HepG2 (cell line): ENCODE data around the gene GART. TPM values are rescaled to one million over a fixed set of nuclear protein-coding genes. Genes with fewer than 3 reads are reported as not detected.

Source experiments
- ATF7-NPFF ChIP-seq: sonication (generic); formaldehyde crosslinking; IDR thresholded peaks from 2 replicates; pipeline ENCODE4 v1.8.1; 2023; ENCODE audit warnings: mild to moderate bottlenecking, low read depth, missing genetic modification reagents, moderate library complexity
- CREM ChIP-seq, 2 experiments: sonication (generic) in 1 of 2; formaldehyde crosslinking in 1 of 2; IDR thresholded peaks; 2 replicates each; pipeline versions ENCODE4 v1.4.0 to v1.6.1; 2016 to 2020; ENCODE audit warnings: antibody characterized with exemption in 1 of 2, mild to moderate bottlenecking in 1 of 2, missing genetic modification reagents in 1 of 2
- HDAC2 ChIP-seq: sonication (generic); formaldehyde crosslinking; IDR thresholded peaks from 2 replicates; pipeline ENCODE4 v1.4.0; 2020; ENCODE audit warnings: missing genetic modification reagents
- HHEX ChIP-seq: IDR thresholded peaks from 2 replicates; pipeline ENCODE4 v1.6.1; 2016; ENCODE audit warnings: control low read depth
- HIVEP1 ChIP-seq: sonication (generic); formaldehyde crosslinking; IDR thresholded peaks from 2 replicates; pipeline ENCODE4 v1.4.0; 2020; ENCODE audit warnings: mild to moderate bottlenecking, missing genetic modification reagents
- KDM5A ChIP-seq: fragments of 200-600 bp; sonication (generic); IDR thresholded peaks from 2 replicates; pipeline ENCODE4 v1.7.0; 2018; ENCODE audit warnings: antibody characterized with exemption, mild to moderate bottlenecking, low read length, borderline replicate concordance
- MTA1 ChIP-seq: sonication (generic); formaldehyde crosslinking; IDR thresholded peaks from 2 replicates; pipeline ENCODE4 v1.4.0; 2020; ENCODE audit warnings: missing genetic modification reagents, mild to moderate bottlenecking, borderline replicate concordance
- TAF1 ChIP-seq: sonication (generic); formaldehyde crosslinking; IDR thresholded peaks from 2 replicates; pipeline ENCODE4 v1.4.0; 2020; ENCODE audit warnings: missing genetic modification reagents
- TMF1 ChIP-seq: sonication (generic); formaldehyde crosslinking; IDR thresholded peaks from 2 replicates; pipeline ENCODE4 v1.8.1; 2022; ENCODE audit warnings: low read depth, missing genetic modification reagents
- ZFP41 ChIP-seq: sonication (generic); formaldehyde crosslinking; IDR thresholded peaks from 2 replicates; pipeline ENCODE4 v1.4.0; 2020; ENCODE audit warnings: mild to moderate bottlenecking, missing genetic modification reagents, borderline replicate concordance
- ZKSCAN5 ChIP-seq: sonication (generic); formaldehyde crosslinking; IDR thresholded peaks from 2 replicates; pipeline ENCODE4 v1.5.1; 2020; ENCODE audit warnings: mild to moderate bottlenecking, missing genetic modification reagents
- ZNF577 ChIP-seq: sonication (generic); formaldehyde crosslinking; IDR thresholded peaks from 2 replicates; pipeline ENCODE4 v1.4.0; 2020; ENCODE audit warnings: mild to moderate bottlenecking, low read depth, missing genetic modification reagents, borderline replicate concordance
- ZNF737 ChIP-seq: sonication (generic); formaldehyde crosslinking; IDR thresholded peaks from 2 replicates; pipeline ENCODE4 v1.5.0; 2020; ENCODE audit warnings: missing genetic modification reagents, mild to moderate bottlenecking, borderline replicate concordance
- ZNF773 ChIP-seq: sonication (generic); formaldehyde crosslinking; IDR thresholded peaks from 2 replicates; pipeline ENCODE4 v1.4.0; 2020; ENCODE audit warnings: missing genetic modification reagents, borderline replicate concordance
- ZNF879 ChIP-seq: sonication (generic); formaldehyde crosslinking; IDR thresholded peaks from 2 replicates; pipeline ENCODE4 v1.8.1; 2023; ENCODE audit warnings: missing genetic modification reagents
- polyA plus RNA-seq, 8 experiments: library from polyadenylated mRNA; depleted of rRNA in 3 of 8; stranded (reverse) in 7 of 8; unstranded in 1 of 8; fragments of >200 nt; fragmentation: Illumina TruSeq in 4 of 8; extraction: Trizol in 4 of 8; gene quantifications; 2 replicates each; pipeline versions ENCODE4 v1.2.1 to v1.2.3, GENCODE V29; 2011 to 2016; ENCODE audit warnings: low read depth in 4 of 8, missing spikeins in 1 of 8, mixed read lengths in 1 of 8; ENCODE audit not compliant: insufficient read depth in 1 of 8
- total RNA-seq, 5 experiments: library from RNA; depleted of rRNA; stranded (reverse); fragments of >200 nt; fragmentation: Illumina TruSeq; extraction: Trizol; gene quantifications; 2 replicates each; pipeline ENCODE4 v1.2.3, GENCODE V29; 2016; ENCODE audit warnings: low read depth in 1 of 5
- TF ChIP-seq, protein P1 (sequence below): sonication (generic); formaldehyde crosslinking; IDR thresholded peaks from 2 replicates; pipeline ENCODE4 v1.4.0; 2020; ENCODE audit warnings: mild to moderate bottlenecking, missing genetic modification reagents
- TF ChIP-seq, protein P2 (sequence below): sonication (generic); formaldehyde crosslinking; IDR thresholded peaks from 2 replicates; pipeline ENCODE4 v1.4.0; 2020; ENCODE audit warnings: mild to moderate bottlenecking, missing genetic modification reagents
- TF ChIP-seq, protein P3 (sequence below): fragments of 450-650 bp; IDR thresholded peaks from 2 replicates; pipeline ENCODE4 v1.6.1; 2017; ENCODE audit warnings: mild to moderate bottlenecking

GART gene
- total and polyA plus RNA-seq, 2 of the 13 experiments (the other 11 are each of a cell fraction or from before 2014, with no cell fraction given), result 17.9 to 109 TPM

DNA sequence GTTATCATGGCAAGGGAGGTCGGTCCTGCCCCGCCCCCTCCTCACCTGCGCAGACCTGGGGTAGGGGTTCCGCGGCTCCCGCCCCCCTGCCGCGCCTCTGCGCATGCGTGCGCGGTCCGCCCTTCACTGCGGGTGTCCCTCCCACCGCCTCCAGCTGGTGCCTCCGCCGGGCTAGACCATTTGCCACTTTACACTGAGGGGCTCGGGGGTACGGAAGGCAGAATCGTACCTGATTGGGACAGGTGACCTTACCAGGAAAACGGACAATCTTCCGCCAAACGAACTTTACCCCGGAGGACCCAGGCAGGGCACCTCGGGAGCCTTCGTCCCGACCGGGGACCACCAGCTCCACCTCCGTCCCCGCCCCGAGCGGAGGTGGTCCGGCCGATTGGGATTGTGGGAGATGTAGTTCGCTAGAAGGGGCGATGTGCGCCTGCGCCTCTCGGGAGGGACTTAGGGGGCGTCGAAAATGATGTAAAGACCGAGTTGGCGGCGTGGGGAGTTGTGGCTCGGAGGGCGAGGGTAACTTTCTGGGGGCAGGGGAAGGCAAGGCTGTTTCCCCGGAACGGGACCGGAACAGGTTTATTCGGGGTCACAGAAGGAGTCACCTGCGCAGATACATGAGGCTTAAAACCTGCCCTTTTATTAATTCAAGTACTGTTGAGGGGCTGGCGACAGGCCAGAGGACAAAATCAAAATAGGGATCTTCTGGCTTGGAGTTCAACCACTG, 50.4 kb downstream of the GART start, which contains the start of gene DNAJC28 (continued):
- TF ChIP-seq, protein P1, sequence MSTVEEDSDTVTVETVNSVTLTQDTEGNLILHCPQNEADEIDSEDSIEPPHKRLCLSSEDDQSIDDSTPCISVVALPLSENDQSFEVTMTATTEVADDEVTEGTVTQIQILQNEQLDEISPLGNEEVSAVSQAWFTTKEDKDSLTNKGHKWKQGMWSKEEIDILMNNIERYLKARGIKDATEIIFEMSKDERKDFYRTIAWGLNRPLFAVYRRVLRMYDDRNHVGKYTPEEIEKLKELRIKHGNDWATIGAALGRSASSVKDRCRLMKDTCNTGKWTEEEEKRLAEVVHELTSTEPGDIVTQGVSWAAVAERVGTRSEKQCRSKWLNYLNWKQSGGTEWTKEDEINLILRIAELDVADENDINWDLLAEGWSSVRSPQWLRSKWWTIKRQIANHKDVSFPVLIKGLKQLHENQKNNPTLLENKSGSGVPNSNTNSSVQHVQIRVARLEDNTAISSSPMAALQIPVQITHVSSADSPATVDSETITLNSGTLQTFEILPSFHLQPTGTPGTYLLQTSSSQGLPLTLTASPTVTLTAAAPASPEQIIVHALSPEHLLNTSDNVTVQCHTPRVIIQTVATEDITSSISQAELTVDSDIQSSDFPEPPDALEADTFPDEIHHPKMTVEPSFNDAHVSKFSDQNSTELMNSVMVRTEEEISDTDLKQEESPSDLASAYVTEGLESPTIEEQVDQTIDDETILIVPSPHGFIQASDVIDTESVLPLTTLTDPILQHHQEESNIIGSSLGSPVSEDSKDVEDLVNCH (CRISPR knock-in tag), result no peak
- TF ChIP-seq HDAC2 (CRISPR knock-in tag) (no peak; the same call in 1 of the 2 replicates), ATF7-NPFF (CRISPR knock-in tag) (0 out of 2 replicates have a peak, but pooled peaks have one; percentile 36), ZNF773 (CRISPR knock-in tag) (no peak), ZNF879 (CRISPR knock-in tag) (0 out of 2 replicates have a peak, but pooled peaks have one; percentile 46), KDM5A (peak; percentile 74; the same call in 1 of the 2 replicates), HHEX (CRISPR knock-in tag) (no peak), ZFP41 (no peak), TMF1 (CRISPR knock-in tag) (no peak), ZNF577 (CRISPR knock-in tag) (no peak), TAF1 (peak; percentile 69), CREM (IDR thresholded peaks at IDR 0.05) (peak; percentile 73; the same call in 1 of the 2 replicates), CREM (CRISPR knock-in tag; IDR thresholded peaks at IDR 0.05) (no peak), ZNF737 (no peak), HIVEP1 (CRISPR knock-in tag) (peak; percentile 71; the same call in 1 of the 2 replicates), MTA1 (CRISPR knock-in tag) (peak; percentile 33; the same call in 1 of the 2 replicates), ZKSCAN5 (no peak)
- TF ChIP-seq, protein P2, sequence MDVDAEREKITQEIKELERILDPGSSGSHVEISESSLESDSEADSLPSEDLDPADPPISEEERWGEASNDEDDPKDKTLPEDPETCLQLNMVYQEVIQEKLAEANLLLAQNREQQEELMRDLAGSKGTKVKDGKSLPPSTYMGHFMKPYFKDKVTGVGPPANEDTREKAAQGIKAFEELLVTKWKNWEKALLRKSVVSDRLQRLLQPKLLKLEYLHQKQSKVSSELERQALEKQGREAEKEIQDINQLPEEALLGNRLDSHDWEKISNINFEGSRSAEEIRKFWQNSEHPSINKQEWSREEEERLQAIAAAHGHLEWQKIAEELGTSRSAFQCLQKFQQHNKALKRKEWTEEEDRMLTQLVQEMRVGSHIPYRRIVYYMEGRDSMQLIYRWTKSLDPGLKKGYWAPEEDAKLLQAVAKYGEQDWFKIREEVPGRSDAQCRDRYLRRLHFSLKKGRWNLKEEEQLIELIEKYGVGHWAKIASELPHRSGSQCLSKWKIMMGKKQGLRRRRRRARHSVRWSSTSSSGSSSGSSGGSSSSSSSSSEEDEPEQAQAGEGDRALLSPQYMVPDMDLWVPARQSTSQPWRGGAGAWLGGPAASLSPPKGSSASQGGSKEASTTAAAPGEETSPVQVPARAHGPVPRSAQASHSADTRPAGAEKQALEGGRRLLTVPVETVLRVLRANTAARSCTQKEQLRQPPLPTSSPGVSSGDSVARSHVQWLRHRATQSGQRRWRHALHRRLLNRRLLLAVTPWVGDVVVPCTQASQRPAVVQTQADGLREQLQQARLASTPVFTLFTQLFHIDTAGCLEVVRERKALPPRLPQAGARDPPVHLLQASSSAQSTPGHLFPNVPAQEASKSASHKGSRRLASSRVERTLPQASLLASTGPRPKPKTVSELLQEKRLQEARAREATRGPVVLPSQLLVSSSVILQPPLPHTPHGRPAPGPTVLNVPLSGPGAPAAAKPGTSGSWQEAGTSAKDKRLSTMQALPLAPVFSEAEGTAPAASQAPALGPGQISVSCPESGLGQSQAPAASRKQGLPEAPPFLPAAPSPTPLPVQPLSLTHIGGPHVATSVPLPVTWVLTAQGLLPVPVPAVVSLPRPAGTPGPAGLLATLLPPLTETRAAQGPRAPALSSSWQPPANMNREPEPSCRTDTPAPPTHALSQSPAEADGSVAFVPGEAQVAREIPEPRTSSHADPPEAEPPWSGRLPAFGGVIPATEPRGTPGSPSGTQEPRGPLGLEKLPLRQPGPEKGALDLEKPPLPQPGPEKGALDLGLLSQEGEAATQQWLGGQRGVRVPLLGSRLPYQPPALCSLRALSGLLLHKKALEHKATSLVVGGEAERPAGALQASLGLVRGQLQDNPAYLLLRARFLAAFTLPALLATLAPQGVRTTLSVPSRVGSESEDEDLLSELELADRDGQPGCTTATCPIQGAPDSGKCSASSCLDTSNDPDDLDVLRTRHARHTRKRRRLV, result peak; percentile 87
- TF ChIP-seq, protein P3, sequence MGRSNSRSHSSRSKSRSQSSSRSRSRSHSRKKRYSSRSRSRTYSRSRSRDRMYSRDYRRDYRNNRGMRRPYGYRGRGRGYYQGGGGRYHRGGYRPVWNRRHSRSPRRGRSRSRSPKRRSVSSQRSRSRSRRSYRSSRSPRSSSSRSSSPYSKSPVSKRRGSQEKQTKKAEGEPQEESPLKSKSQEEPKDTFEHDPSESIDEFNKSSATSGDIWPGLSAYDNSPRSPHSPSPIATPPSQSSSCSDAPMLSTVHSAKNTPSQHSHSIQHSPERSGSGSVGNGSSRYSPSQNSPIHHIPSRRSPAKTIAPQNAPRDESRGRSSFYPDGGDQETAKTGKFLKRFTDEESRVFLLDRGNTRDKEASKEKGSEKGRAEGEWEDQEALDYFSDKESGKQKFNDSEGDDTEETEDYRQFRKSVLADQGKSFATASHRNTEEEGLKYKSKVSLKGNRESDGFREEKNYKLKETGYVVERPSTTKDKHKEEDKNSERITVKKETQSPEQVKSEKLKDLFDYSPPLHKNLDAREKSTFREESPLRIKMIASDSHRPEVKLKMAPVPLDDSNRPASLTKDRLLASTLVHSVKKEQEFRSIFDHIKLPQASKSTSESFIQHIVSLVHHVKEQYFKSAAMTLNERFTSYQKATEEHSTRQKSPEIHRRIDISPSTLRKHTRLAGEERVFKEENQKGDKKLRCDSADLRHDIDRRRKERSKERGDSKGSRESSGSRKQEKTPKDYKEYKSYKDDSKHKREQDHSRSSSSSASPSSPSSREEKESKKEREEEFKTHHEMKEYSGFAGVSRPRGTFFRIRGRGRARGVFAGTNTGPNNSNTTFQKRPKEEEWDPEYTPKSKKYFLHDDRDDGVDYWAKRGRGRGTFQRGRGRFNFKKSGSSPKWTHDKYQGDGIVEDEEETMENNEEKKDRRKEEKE, result no peak
